IMR-90 (cell line): ENCODE data around the gene GABRB1. TPM values are rescaled to one million over a fixed set of nuclear protein-coding genes. Genes with fewer than 3 reads are reported as not detected.

Experiments
- ATAC-seq: fragments of 200-7000 bp; cut with Tn5 transposase; 2 replicates; pipeline ENCODE4 v1.9.1; 2020; ENCODE audit warnings: low read depth, mild to moderate bottlenecking, moderate library complexity
- BruUV-seq: library from RNA; stranded (reverse); fragments of 400-500 nt; replicated peaks from 2 replicates; lab custom pipeline; 2021; lab: Mats Ljungman, UMichigan
- CTCF ChIA-PET: fragments of 300-600 bp; formaldehyde crosslinking; extraction: SDS; loops from one replicate; lab custom pipeline; 2021; ENCODE audit warnings: antibody characterized with exemption; lab: Yijun Ruan, JAX
- POLR2A ChIA-PET: fragments of 300-600 bp; sonication (Branson Sonifier 250); formaldehyde crosslinking; loops from one replicate; lab custom pipeline; 2022; ENCODE audit warnings: antibody characterized with exemption; ENCODE audit not compliant: unreplicated experiment; lab: Charles Lee
- DNase-seq: peaks from one replicate; pipeline ENCODE4 v3.0.0; 2013
- H2AFZ ChIP-seq: replicated peaks from 2 replicates; pipeline ENCODE3; 2013; ENCODE audit warnings: low read length, mild to moderate bottlenecking; ENCODE audit not compliant: poor library complexity
- H2AK5ac ChIP-seq: 2 replicates; pipeline ENCODE4 v1.6.1; 2013; ENCODE audit warnings: low read depth, low read length, inconsistent platforms
- H2AK9ac ChIP-seq: replicated peaks from 2 replicates; pipeline ENCODE3; 2013; ENCODE audit warnings: mild to moderate bottlenecking, low read depth, low read length, moderate library complexity; ENCODE audit not compliant: poor library complexity
- H2BK120ac ChIP-seq: 2 replicates; pipeline ENCODE4 v1.6.1; 2013; ENCODE audit warnings: low read depth, low read length, inconsistent platforms
- H2BK15ac ChIP-seq: 3 replicates; pipeline ENCODE4 v1.6.1; 2013; ENCODE audit warnings: low read depth, low read length, inconsistent platforms
- H2BK20ac ChIP-seq: 2 replicates; pipeline ENCODE4 v1.6.1; 2013; ENCODE audit warnings: low read depth, mild to moderate bottlenecking, inconsistent platforms, low read length, moderate library complexity
- H2BK5ac ChIP-seq: 2 replicates; pipeline ENCODE4 v1.6.1; 2013; ENCODE audit warnings: mild to moderate bottlenecking, low read depth, low read length, inconsistent platforms; ENCODE audit not compliant: poor library complexity, severe bottlenecking
- H3K14ac ChIP-seq: replicated peaks from 2 replicates; pipeline ENCODE4 v1.6.1; 2013; ENCODE audit warnings: low read depth, low read length, inconsistent platforms
- H3K18ac ChIP-seq: 2 replicates; pipeline ENCODE4 v1.6.1; 2013; ENCODE audit warnings: low read depth, low read length, control low read depth
- H3K23ac ChIP-seq: 2 replicates; pipeline ENCODE4 v1.6.1; 2013; ENCODE audit warnings: low read depth, low read length, inconsistent platforms
- H3K27ac ChIP-seq: 2 replicates; pipeline ENCODE4 v1.5.1; 2013; ENCODE audit warnings: mild to moderate bottlenecking, control low read depth, low read length; ENCODE audit not compliant: insufficient read depth
- H3K27me3 ChIP-seq: 2 replicates; pipeline ENCODE4 v1.6.1; 2013; ENCODE audit warnings: low read length; ENCODE audit not compliant: control insufficient read depth, insufficient read depth
- H3K36me3 ChIP-seq: 2 replicates; pipeline ENCODE4 v1.6.1; 2013; ENCODE audit warnings: low read length, mixed read lengths; ENCODE audit not compliant: control insufficient read depth, insufficient read depth
- H3K4ac ChIP-seq: 2 replicates; pipeline ENCODE4 v1.6.1; 2013; ENCODE audit warnings: low read depth, low read length, inconsistent platforms
- H3K4me1 ChIP-seq: 2 replicates; pipeline ENCODE4 v1.6.1; 2013; ENCODE audit warnings: low read length, mixed read lengths; ENCODE audit not compliant: control insufficient read depth, insufficient read depth
- H3K4me2 ChIP-seq: 2 replicates; pipeline ENCODE4 v1.6.1; 2013; ENCODE audit warnings: low read depth, mild to moderate bottlenecking, control low read depth, low read length, moderate library complexity
- H3K4me3 ChIP-seq: 2 replicates; pipeline ENCODE4 v1.5.1; 2013; ENCODE audit warnings: low read depth, mild to moderate bottlenecking, control low read depth, low read length, moderate library complexity; ENCODE audit not compliant: insufficient read depth
- H3K56ac ChIP-seq: 2 replicates; pipeline ENCODE4 v1.6.1; 2013; ENCODE audit warnings: low read length, inconsistent platforms; ENCODE audit not compliant: insufficient read depth; ENCODE audit errors: extremely low read depth
- H3K79me1 ChIP-seq, 2 experiments: 2 replicates each; pipeline ENCODE4 v1.6.1; 2013; ENCODE audit warnings: low read length in 2 of 2, inconsistent platforms in 1 of 2, low read depth in 1 of 2
- H3K9ac ChIP-seq: 2 replicates; pipeline ENCODE4 v1.6.1; 2013; ENCODE audit warnings: low read depth, low read length, control low read depth
- H3K9me1 ChIP-seq: 2 replicates; pipeline ENCODE4 v1.6.1; 2013; ENCODE audit warnings: low read length, inconsistent platforms; ENCODE audit not compliant: insufficient read depth
- H3K9me3 ChIP-seq: 2 replicates; pipeline ENCODE4 v1.6.1; 2013; ENCODE audit warnings: low read length; ENCODE audit not compliant: control insufficient read depth, insufficient read depth
- H4K20me1 ChIP-seq: 2 replicates; pipeline ENCODE4 v1.6.1; 2013; ENCODE audit warnings: low read length, inconsistent platforms; ENCODE audit not compliant: insufficient read depth
- H4K5ac ChIP-seq: 2 replicates; pipeline ENCODE4 v1.6.1; 2013; ENCODE audit warnings: mild to moderate bottlenecking, low read depth, low read length, control low read depth
- H4K8ac ChIP-seq, 2 experiments: 2 replicates each; pipeline ENCODE4 v1.6.1; 2013; ENCODE audit warnings: low read depth in 2 of 2, low read length in 2 of 2, control low read depth in 1 of 2, inconsistent platforms in 1 of 2
- H4K91ac ChIP-seq: 2 replicates; pipeline ENCODE4 v1.6.1; 2013; ENCODE audit warnings: low read depth, low read length, inconsistent platforms; ENCODE audit not compliant: insufficient read depth
- BHLHE40 ChIP-seq: fragments of 150-350 bp; IDR thresholded peaks from 2 replicates; pipeline ENCODE4 v1.6.1; 2016; ENCODE audit warnings: mild to moderate bottlenecking, low read depth, low read length
- CEBPB ChIP-seq: IDR thresholded peaks from 2 replicates; pipeline ENCODE4 v1.6.1; 2012; ENCODE audit warnings: low read depth, low read length, improper control_type of control experiment
- CHD1 ChIP-seq: IDR thresholded peaks from 2 replicates; pipeline ENCODE4 v1.6.1; 2012; ENCODE audit warnings: low read depth, low read length, improper control_type of control experiment
- FOS ChIP-seq: fragments of 150-350 bp; IDR thresholded peaks from 2 replicates; pipeline ENCODE4 v1.6.1; 2016; ENCODE audit warnings: low read depth, low read length
- MAFK ChIP-seq: IDR thresholded peaks from 2 replicates; pipeline ENCODE4 v1.6.1; 2012; ENCODE audit warnings: low read depth, low read length, improper control_type of control experiment
- MAZ ChIP-seq: IDR thresholded peaks from 2 replicates; pipeline ENCODE4 v1.6.1; 2012; ENCODE audit warnings: low read depth, mild to moderate bottlenecking, low read length, improper control_type of control experiment, moderate library complexity, borderline replicate concordance
- MXI1 ChIP-seq: IDR thresholded peaks from 2 replicates; pipeline ENCODE4 v1.6.1; 2012; ENCODE audit warnings: low read depth, mild to moderate bottlenecking, low read length, moderate library complexity, borderline replicate concordance
- NFE2L2 ChIP-seq: fragments of 150-350 bp; IDR thresholded peaks from 2 replicates; pipeline ENCODE4 v1.6.1; 2016; ENCODE audit warnings: low read depth, mild to moderate bottlenecking, low read length
- POLR2A ChIP-seq: IDR thresholded peaks from 2 replicates; pipeline ENCODE4 v1.6.1; 2012; ENCODE audit warnings: mild to moderate bottlenecking, low read depth, low read length
- RAD21 ChIP-seq: IDR thresholded peaks from 2 replicates; pipeline ENCODE4 v1.6.1; 2012; ENCODE audit warnings: low read length, improper control_type of control experiment
- RCOR1 ChIP-seq: IDR thresholded peaks from 2 replicates; pipeline ENCODE4 v1.6.1; 2012; ENCODE audit warnings: mild to moderate bottlenecking, low read length, improper control_type of control experiment; ENCODE audit not compliant: insufficient replicate concordance
- RFX5 ChIP-seq: IDR thresholded peaks from 2 replicates; pipeline ENCODE4 v1.8.0; 2012; ENCODE audit warnings: low read depth, mild to moderate bottlenecking, low read length, moderate library complexity
- SMC3 ChIP-seq: fragments of 150-350 bp; IDR thresholded peaks from 2 replicates; pipeline ENCODE4 v1.6.1; 2016; ENCODE audit warnings: low read depth, mild to moderate bottlenecking, antibody characterized with exemption, low read length, moderate library complexity
- WGBS, 2 experiments: methylation state at CpG; one replicate each; pipeline versions ENCODE4 v1.1.5 to v1.1.7; 2013; ENCODE audit warnings: missing lambda C conversion rate in 2 of 2; ENCODE audit not compliant: insufficient read length in 1 of 2; ENCODE audit errors: extremely low coverage in 2 of 2; 5-methylcytosine and 5-hydroxymethylcytosine counted together
- dilution Hi-C: fragments of 300-500 bp; cut with HindIII; formaldehyde crosslinking; loops from one replicate; pipeline ENCODE4 v1.14.3; 2018; ENCODE audit warnings: low sequenced_read_pairs; ENCODE audit not compliant: unreplicated experiment
- in situ Hi-C: fragments of 300-500 bp; cut with MboI; formaldehyde crosslinking; loops from 3 replicates; pipeline ENCODE4 v1.14.3; 2019; ENCODE audit warnings: low sequenced_read_pairs, inconsistent platforms, mixed read lengths
- intact Hi-C: fragments of 100-400 bp; cut with micrococcal nuclease; formaldehyde crosslinking; loops from 2 replicates; pipeline ENCODE4 v1.10.0; 2022
- polyA plus RNA-seq, 3 experiments: library from polyadenylated mRNA; depleted of rRNA; stranded (reverse); fragments of >200 nt; gene quantifications; 2 replicates each; pipeline ENCODE4 v1.2.3, GENCODE V29; 2012; ENCODE audit warnings: low replicate concordance in 1 of 3
- total RNA-seq: library from RNA; depleted of rRNA; stranded (reverse); fragments of >200 nt; gene quantifications from 2 replicates; pipeline ENCODE4 v1.2.3, GENCODE V29; 2012
- TF ChIP-seq, protein P1 (sequence below): conservative IDR thresholded peaks from 2 replicates; pipeline ENCODE4 v1.5.1; 2012; ENCODE audit warnings: mild to moderate bottlenecking, low read depth, low read length, improper control_type of control experiment
- TF ChIP-seq, protein P2 (sequence below): fragments of 150-350 bp; IDR thresholded peaks from 2 replicates; pipeline ENCODE4 v1.6.1; 2017; ENCODE audit warnings: mild to moderate bottlenecking, antibody characterized with exemption, low read length, low read depth
- TF ChIP-seq, protein P3 (sequence below): fragments of 150-350 bp; IDR thresholded peaks from 2 replicates; pipeline ENCODE4 v1.6.1; 2016; ENCODE audit warnings: low read depth, mild to moderate bottlenecking, low read length, moderate library complexity, borderline replicate concordance

Gene GABRB1
- total and polyA plus RNA-seq, 2 of the 4 experiments (the other 2 are of a cell fraction), result 4.7 to 16.1 TPM

DNA sequence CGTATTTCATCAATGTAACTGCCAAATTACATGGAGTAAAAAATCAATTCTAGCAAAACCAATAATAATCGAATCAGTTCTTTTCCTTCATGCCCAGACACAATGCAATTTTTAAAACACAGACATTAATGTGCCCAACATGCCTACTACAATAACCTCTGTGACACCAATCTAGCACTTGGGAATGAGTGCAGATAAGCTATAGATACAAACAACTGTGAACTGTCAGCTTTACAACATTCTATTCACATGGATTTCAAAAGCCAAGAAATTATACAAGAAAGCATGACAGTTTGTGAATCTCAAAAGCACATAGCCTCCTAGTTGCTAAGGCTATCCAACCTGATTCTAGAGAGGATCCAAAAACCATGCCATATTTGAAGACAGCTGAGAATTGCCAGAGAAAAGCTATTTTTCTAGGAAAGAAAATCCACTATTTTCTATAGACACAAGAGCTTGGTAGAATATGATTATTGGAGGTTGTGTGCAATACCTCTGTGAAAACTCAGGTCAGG, 351.5 kb downstream of the GABRB1 start:
- in situ Hi-C loops, result loop anchor here (10.0 kb wide), 1 partner anchor 528 kb away; no protein-coding TSS in a partner anchor
- intact Hi-C loops, result loop anchor here (1.0 to 10.0 kb wide), 5 partner anchors 182 to 451 kb away; partner anchors contain the start of gene GABRB1
- BruUV-seq, result no TSS peak

More for the DNA sequence above, 351.5 kb downstream of the GABRB1 start:
- H3K79me1 ChIP-seq, result no peaks in the 10 kb centered on the region
- H4K91ac ChIP-seq, result no peak overlapping the region; the same call in 1 of the 2 replicates
- no peak overlapping the region for H4K8ac ChIP-seq
- H3K18ac ChIP-seq, result no peak overlapping the region
- no peak overlapping the region for H3K4me3 ChIP-seq
- no peak overlapping the region for H2AK5ac ChIP-seq
- H2AFZ ChIP-seq, result no peak overlapping the region
- H3K9me3 ChIP-seq, result no peaks in the 10 kb centered on the region
- no peak overlapping the region for H3K27ac ChIP-seq
- H3K4me1 ChIP-seq, result no peaks in the 10 kb centered on the region
- no peak overlapping the region for H2AK9ac ChIP-seq
- ATAC-seq (no peak), DNase-seq (no peak)
- H2BK5ac ChIP-seq, result no peak overlapping the region
- no peak overlapping the region for H2BK15ac ChIP-seq
- no peak overlapping the region for H2BK20ac ChIP-seq
- no peak overlapping the region for H3K4me2 ChIP-seq
- H2BK120ac ChIP-seq, result peak overlapping the region; percentile 58; the same call in 1 of the 2 replicates
- no peak overlapping the region for H3K14ac ChIP-seq
- no peaks in the 10 kb centered on the region for H3K27me3 ChIP-seq
- no peaks in the 10 kb centered on the region for H4K20me1 ChIP-seq
- no peaks in the 10 kb centered on the region for H3K9me1 ChIP-seq
- dilution Hi-C loops, result no loop called here
- no peak for TF ChIP-seq CHD1
- TF ChIP-seq RCOR1, result no peak
- no peak for TF ChIP-seq SMC3
- TF ChIP-seq MXI1, result no peak
- no peak for TF ChIP-seq FOS
- TF ChIP-seq RFX5, result no peak
- TF ChIP-seq, protein P1, sequence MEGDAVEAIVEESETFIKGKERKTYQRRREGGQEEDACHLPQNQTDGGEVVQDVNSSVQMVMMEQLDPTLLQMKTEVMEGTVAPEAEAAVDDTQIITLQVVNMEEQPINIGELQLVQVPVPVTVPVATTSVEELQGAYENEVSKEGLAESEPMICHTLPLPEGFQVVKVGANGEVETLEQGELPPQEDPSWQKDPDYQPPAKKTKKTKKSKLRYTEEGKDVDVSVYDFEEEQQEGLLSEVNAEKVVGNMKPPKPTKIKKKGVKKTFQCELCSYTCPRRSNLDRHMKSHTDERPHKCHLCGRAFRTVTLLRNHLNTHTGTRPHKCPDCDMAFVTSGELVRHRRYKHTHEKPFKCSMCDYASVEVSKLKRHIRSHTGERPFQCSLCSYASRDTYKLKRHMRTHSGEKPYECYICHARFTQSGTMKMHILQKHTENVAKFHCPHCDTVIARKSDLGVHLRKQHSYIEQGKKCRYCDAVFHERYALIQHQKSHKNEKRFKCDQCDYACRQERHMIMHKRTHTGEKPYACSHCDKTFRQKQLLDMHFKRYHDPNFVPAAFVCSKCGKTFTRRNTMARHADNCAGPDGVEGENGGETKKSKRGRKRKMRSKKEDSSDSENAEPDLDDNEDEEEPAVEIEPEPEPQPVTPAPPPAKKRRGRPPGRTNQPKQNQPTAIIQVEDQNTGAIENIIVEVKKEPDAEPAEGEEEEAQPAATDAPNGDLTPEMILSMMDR, result no peak
- no peak for TF ChIP-seq POLR2A
- TF ChIP-seq NFE2L2, result no peak
- TF ChIP-seq CEBPB, result no peak
- no peak for TF ChIP-seq BHLHE40
- TF ChIP-seq, protein P2, sequence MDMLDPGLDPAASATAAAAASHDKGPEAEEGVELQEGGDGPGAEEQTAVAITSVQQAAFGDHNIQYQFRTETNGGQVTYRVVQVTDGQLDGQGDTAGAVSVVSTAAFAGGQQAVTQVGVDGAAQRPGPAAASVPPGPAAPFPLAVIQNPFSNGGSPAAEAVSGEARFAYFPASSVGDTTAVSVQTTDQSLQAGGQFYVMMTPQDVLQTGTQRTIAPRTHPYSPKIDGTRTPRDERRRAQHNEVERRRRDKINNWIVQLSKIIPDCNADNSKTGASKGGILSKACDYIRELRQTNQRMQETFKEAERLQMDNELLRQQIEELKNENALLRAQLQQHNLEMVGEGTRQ, result no peak
- no peak for TF ChIP-seq RAD21
- no peak for TF ChIP-seq MAZ
- TF ChIP-seq, protein P3, sequence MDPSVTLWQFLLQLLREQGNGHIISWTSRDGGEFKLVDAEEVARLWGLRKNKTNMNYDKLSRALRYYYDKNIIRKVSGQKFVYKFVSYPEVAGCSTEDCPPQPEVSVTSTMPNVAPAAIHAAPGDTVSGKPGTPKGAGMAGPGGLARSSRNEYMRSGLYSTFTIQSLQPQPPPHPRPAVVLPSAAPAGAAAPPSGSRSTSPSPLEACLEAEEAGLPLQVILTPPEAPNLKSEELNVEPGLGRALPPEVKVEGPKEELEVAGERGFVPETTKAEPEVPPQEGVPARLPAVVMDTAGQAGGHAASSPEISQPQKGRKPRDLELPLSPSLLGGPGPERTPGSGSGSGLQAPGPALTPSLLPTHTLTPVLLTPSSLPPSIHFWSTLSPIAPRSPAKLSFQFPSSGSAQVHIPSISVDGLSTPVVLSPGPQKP, result no peak
- no peak for TF ChIP-seq MAFK
- H3K9ac ChIP-seq, result no peak overlapping the region
- ChIA-PET POLR2A (interaction anchor here (0.6 kb wide), 1 partner anchor 12 kb away, joined by 9 read pairs; no protein-coding TSS in a partner anchor), CTCF (interaction anchor here (0.6 to 1.6 kb wide), 5 partner anchors 10 to 539 kb away, joined by 3 to 6 read pairs (median 3); no protein-coding TSS in a partner anchor)
- H3K56ac ChIP-seq, result no peak overlapping the region
- no peak overlapping the region for H4K5ac ChIP-seq
- no peak overlapping the region for H3K23ac ChIP-seq
- 50% methylated on average over 1 of the region's 2 CpGs; no CpG with 5 or more reads in 1 of the 2 experiments for WGBS, 2 experiments
- H3K4ac ChIP-seq, result no peak overlapping the region
- no peaks in the 10 kb centered on the region for H3K36me3 ChIP-seq
